ENCODE results near the gene LY6G6F. TPM values are rescaled to one million over a fixed set of nuclear protein-coding genes. Genes with fewer than 3 reads are reported as not detected.

The LY6G6F gene
- total and polyA plus RNA-seq, 2 of the 13 experiments (the other 11 are each of a cell fraction or from before 2014, with no cell fraction given) = not detected

DNA sequence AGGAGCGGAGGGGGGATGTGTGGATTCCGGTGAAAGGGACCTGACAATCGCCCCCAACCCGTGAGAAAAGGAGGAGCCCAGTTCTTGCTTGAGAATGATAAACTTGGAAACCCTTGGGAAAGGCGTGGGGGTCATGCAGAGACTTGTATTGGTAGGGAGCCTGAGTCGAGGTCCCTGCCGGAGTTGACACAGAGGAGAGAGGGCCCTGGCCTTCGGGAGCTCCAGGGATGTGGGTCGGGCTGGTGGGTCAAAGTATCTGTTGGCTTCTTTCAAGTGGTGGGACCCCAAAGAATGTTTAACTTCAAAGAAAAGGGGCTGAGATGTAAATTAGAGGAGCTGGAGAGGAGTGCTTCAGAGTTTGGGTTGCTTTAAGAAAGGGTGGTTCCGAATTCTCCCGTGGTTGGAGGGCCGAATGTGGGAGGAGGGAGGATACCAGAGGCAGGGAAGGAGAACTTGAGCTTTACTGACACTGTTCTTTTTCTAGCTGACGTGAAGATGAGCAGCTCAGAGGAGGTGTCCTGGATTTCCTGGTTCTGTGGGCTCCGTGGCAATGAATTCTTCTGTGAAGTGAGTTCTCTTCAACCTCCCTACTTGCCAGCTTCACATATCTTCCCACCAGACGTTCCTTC is 40.2 kb upstream of the LY6G6F start:
- Histone ChIP-seq H3K36me3 (replicated peaks in 1 of 2; ENCODE audit: control insufficient read depth in 1 of 2, insufficient read depth in 2 of 2, low read length in 2 of 2) (peaks cover 29 to 55% of the 10 kb centered on the region in 2 experiments), H3K79me2 (ENCODE audit: insufficient read depth, low read length) (peaks cover 58% of the 10 kb centered on the region), H3K9ac (ENCODE audit: insufficient read depth, low read depth, low read length) (peak overlapping the region; percentile 96), H4K20me1 (ENCODE audit: insufficient read depth, low read length) (no peaks in the 10 kb centered on the region), H3K4me3 (replicated peaks in 1 of 3; ENCODE audit: insufficient read depth in 1 of 3, low read depth in 2 of 3, low read length in 3 of 3) (peak overlapping the region; percentile 93 to 98 (median 94)), H2AFZ (ENCODE audit: low read length) (no peak overlapping the region), H3K4me2 (ENCODE audit: low read depth, low read length) (peak overlapping the region; percentile 93), H3K27ac (ENCODE audit: extremely low read length, insufficient read depth, low read length) (peak overlapping the region; percentile 99), H3K27me3 (ENCODE audit: control insufficient read depth in 1 of 2, insufficient read depth in 2 of 2, low read length in 2 of 2) (no peaks in the 10 kb centered on the region; a peak in 1 of 5 replicates), H3K9me3 (ENCODE audit: low read length) (no peaks in the 10 kb centered on the region), H3K4me1 (ENCODE audit: insufficient read depth, low read length) (peaks cover 64% of the 10 kb centered on the region)
- no peak for FAIRE-seq
- ChIA-PET POLR2A (interaction anchor here (1.0 to 7.0 kb wide), 9 partner anchors 13 to 279 kb away, joined by 3 to 438 read pairs (median 6); partner anchors contain the start of genes ABHD16A, APOM, BAG6 and CFB), CTCF (ENCODE audit: low intra/inter-chr PET ratio, low total read pairs) (no interaction called here)
- intact Hi-C loops (cut with micrococcal nuclease; ENCODE audit: unreplicated experiment) = loop anchor here (5.0 kb wide), 2 partner anchors 44 to 166 kb away; partner anchors contain the start of gene PRRC2A
- in situ Hi-C loops (cut with HindIII; ENCODE audit: extremely low pct_ligation_motif_present, low pct_unique_long_range_greater_than_20kb) = no loop called here
- no peak for ATAC-seq
- 1% methylated on average over 15 of the region's 15 CpGs for WGBS (ENCODE audit: low lambda C conversion rate)
- no TSS peak for BruUV-seq (replicated peaks)
- no peak for DNase-seq (ENCODE audit: low spot score)
- TF ChIP-seq, protein P1, sequence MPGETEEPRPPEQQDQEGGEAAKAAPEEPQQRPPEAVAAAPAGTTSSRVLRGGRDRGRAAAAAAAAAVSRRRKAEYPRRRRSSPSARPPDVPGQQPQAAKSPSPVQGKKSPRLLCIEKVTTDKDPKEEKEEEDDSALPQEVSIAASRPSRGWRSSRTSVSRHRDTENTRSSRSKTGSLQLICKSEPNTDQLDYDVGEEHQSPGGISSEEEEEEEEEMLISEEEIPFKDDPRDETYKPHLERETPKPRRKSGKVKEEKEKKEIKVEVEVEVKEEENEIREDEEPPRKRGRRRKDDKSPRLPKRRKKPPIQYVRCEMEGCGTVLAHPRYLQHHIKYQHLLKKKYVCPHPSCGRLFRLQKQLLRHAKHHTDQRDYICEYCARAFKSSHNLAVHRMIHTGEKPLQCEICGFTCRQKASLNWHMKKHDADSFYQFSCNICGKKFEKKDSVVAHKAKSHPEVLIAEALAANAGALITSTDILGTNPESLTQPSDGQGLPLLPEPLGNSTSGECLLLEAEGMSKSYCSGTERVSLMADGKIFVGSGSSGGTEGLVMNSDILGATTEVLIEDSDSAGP (CRISPR knock-in tag; IDR thresholded peaks at IDR 0.05; ENCODE audit: borderline replicate concordance) = no peak
- peak; percentile 15; the same call in 1 of the 2 replicates for TF ChIP-seq NCOR1 (IDR thresholded peaks at IDR 0.05; ENCODE audit: borderline replicate concordance, low read length)
- TF ChIP-seq SRSF1 (optimal IDR thresholded peaks at IDR 0.05; ENCODE audit: low read depth, low read length) = no peak
- TF ChIP-seq ZNF160 (CRISPR knock-in tag; IDR thresholded peaks at IDR 0.05) = 0 out of 2 replicates have a peak, but pooled peaks have one; percentile 74
- TF ChIP-seq ATF7-NPFF (CRISPR knock-in tag; IDR thresholded peaks at IDR 0.05; ENCODE audit: low read depth) = 0 out of 2 replicates have a peak, but pooled peaks have one; percentile 2
- 0 out of 2 replicates have a peak, but pooled peaks have one; percentile 6 for TF ChIP-seq SNAI1 (CRISPR knock-in tag; IDR thresholded peaks at IDR 0.05; ENCODE audit: borderline replicate concordance)
- TF ChIP-seq, protein P2, sequence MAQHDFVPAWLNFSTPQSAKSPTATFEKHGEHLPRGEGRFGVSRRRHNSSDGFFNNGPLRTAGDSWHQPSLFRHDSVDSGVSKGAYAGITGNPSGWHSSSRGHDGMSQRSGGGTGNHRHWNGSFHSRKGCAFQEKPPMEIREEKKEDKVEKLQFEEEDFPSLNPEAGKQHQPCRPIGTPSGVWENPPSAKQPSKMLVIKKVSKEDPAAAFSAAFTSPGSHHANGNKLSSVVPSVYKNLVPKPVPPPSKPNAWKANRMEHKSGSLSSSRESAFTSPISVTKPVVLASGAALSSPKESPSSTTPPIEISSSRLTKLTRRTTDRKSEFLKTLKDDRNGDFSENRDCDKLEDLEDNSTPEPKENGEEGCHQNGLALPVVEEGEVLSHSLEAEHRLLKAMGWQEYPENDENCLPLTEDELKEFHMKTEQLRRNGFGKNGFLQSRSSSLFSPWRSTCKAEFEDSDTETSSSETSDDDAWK (CRISPR knock-in tag; IDR thresholded peaks at IDR 0.05) = no peak
- TF ChIP-seq PHB2 (IDR thresholded peaks at IDR 0.05; ENCODE audit: partially characterized antibody) = no peak
- TF ChIP-seq ZNF670 (CRISPR knock-in tag; IDR thresholded peaks at IDR 0.05; ENCODE audit: borderline replicate concordance) = 0 out of 2 replicates have a peak, but pooled peaks have one; percentile 37
- TF ChIP-seq, protein P3, sequence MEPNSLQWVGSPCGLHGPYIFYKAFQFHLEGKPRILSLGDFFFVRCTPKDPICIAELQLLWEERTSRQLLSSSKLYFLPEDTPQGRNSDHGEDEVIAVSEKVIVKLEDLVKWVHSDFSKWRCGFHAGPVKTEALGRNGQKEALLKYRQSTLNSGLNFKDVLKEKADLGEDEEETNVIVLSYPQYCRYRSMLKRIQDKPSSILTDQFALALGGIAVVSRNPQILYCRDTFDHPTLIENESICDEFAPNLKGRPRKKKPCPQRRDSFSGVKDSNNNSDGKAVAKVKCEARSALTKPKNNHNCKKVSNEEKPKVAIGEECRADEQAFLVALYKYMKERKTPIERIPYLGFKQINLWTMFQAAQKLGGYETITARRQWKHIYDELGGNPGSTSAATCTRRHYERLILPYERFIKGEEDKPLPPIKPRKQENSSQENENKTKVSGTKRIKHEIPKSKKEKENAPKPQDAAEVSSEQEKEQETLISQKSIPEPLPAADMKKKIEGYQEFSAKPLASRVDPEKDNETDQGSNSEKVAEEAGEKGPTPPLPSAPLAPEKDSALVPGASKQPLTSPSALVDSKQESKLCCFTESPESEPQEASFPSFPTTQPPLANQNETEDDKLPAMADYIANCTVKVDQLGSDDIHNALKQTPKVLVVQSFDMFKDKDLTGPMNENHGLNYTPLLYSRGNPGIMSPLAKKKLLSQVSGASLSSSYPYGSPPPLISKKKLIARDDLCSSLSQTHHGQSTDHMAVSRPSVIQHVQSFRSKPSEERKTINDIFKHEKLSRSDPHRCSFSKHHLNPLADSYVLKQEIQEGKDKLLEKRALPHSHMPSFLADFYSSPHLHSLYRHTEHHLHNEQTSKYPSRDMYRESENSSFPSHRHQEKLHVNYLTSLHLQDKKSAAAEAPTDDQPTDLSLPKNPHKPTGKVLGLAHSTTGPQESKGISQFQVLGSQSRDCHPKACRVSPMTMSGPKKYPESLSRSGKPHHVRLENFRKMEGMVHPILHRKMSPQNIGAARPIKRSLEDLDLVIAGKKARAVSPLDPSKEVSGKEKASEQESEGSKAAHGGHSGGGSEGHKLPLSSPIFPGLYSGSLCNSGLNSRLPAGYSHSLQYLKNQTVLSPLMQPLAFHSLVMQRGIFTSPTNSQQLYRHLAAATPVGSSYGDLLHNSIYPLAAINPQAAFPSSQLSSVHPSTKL (CRISPR knock-in tag; IDR thresholded peaks at IDR 0.05) = no peak
- TF ChIP-seq ZNF44 (CRISPR knock-in tag; IDR thresholded peaks at IDR 0.05) = 0 out of 2 replicates have a peak, but pooled peaks have one; percentile 30
- TF ChIP-seq ZBTB38 (CRISPR knock-in tag; IDR thresholded peaks at IDR 0.05) = no peak
- TF ChIP-seq, protein P4, sequence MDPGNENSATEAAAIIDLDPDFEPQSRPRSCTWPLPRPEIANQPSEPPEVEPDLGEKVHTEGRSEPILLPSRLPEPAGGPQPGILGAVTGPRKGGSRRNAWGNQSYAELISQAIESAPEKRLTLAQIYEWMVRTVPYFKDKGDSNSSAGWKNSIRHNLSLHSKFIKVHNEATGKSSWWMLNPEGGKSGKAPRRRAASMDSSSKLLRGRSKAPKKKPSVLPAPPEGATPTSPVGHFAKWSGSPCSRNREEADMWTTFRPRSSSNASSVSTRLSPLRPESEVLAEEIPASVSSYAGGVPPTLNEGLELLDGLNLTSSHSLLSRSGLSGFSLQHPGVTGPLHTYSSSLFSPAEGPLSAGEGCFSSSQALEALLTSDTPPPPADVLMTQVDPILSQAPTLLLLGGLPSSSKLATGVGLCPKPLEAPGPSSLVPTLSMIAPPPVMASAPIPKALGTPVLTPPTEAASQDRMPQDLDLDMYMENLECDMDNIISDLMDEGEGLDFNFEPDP (CRISPR knock-in tag; conservative IDR thresholded peaks at IDR 0.05) = 0 out of 2 replicates have a peak, but pooled peaks have one; percentile 83
- 0 out of 2 replicates have a peak, but pooled peaks have one; percentile 17 for TF ChIP-seq ZNF572 (CRISPR knock-in tag; IDR thresholded peaks at IDR 0.05)
